Tibial nerve (tissue), 4 donors: ENCODE measurements around the gene CELF1. TPM values are rescaled to one million over a fixed set of nuclear protein-coding genes. Genes with fewer than 3 reads are reported as not detected.
A peak's percentile ranks its signal among the peaks of the same experiment; 100 is the strongest.

Source experiments
- DNase-seq, 2 donors: peaks; one replicate each; pipeline ENCODE4 v3.0.0-alpha.2; 2019; ENCODE audit warnings: low spot score in 2 of 2
- H3K27ac ChIP-seq, 4 donors: fragments of 200-600 bp; sonication (generic) in 3 of 4; one replicate each; pipeline ENCODE4 v1.5.1; 2017 to 2019; ENCODE audit warnings: mild to moderate bottlenecking in 1 of 4
- H3K27me3 ChIP-seq, 2 donors: fragments of 200-600 bp; sonication (generic) in 1 of 2; one replicate each; pipeline versions ENCODE4 v1.5.1 to v1.6.0; 2017 to 2019
- H3K36me3 ChIP-seq, 3 donors: fragments of 200-600 bp; sonication (generic); one replicate each; pipeline ENCODE4 v1.5.1; 2018 to 2019
- H3K4me1 ChIP-seq, 4 donors: fragments of 200-600 bp; sonication (generic) in 3 of 4; one replicate each; pipeline ENCODE4 v1.5.1; 2017 to 2019
- H3K4me3 ChIP-seq, 4 donors: fragments of 200-600 bp; sonication (generic) in 3 of 4; one replicate each; pipeline ENCODE4 v1.5.1; 2017 to 2019; ENCODE audit warnings: mild to moderate bottlenecking in 1 of 4, moderate library complexity in 1 of 4
- H3K9me3 ChIP-seq, 4 donors: fragments of 200-600 bp; sonication (generic) in 3 of 4; one replicate each; pipeline ENCODE4 v1.5.1; 2017 to 2019
- CTCF ChIP-seq, 5 experiments: fragments of 200-600 bp in 3 of 5; fragments of 450-650 bp in 2 of 5; sonication (generic) in 3 of 5; IDR thresholded peaks; one replicate each; pipeline ENCODE4 v1.5.1; 2016 to 2019; ENCODE audit warnings: antibody characterized with exemption in 5 of 5, mild to moderate bottlenecking in 3 of 5, moderate library complexity in 2 of 5
- EP300 ChIP-seq, 2 donors: sonication (generic); formaldehyde crosslinking; IDR thresholded peaks; one replicate each; pipeline ENCODE4 v1.6.1; 2017; ENCODE audit warnings: antibody characterized with exemption in 2 of 2, mild to moderate bottlenecking in 1 of 2
- POLR2A ChIP-seq, 2 donors: fragments of 450-650 bp; IDR thresholded peaks; one replicate each; pipeline ENCODE4 v1.6.1; 2017; ENCODE audit warnings: antibody characterized with exemption in 2 of 2, mild to moderate bottlenecking in 2 of 2, moderate library complexity in 2 of 2
- WGBS, 2 donors: methylation state at CpG; one replicate each; pipeline ENCODE4 v1.1.5; 2018; 5-methylcytosine and 5-hydroxymethylcytosine counted together
- total RNA-seq, 4 donors: library from RNA; depleted of rRNA; stranded (reverse); fragments of >200 nt; gene quantifications; one replicate each; pipeline ENCODE4 v1.1.0, GENCODE V29; 2016

CELF1 gene
- total RNA-seq, 4 donors from 2014 or later, result 70.3 to 144 (median 127) TPM

- DNase-seq, result no peak
- no peak for TF ChIP-seq EP300 (IDR thresholded peaks at IDR 0.05)
- TF ChIP-seq POLR2A (IDR thresholded peaks at IDR 0.05), result no peak
- TF ChIP-seq CTCF (IDR thresholded peaks at IDR 0.05), result no peak
- H3K27ac ChIP-seq, result peak overlapping the region in 1 of 4 donors; percentile 40
- H3K9me3 ChIP-seq, result no peaks in the 10 kb centered on the region
- no peak overlapping the region for H3K4me3 ChIP-seq
- no peaks in the 10 kb centered on the region for H3K27me3 ChIP-seq
- peaks cover 3 to 96% (median 70%) of the 10 kb centered on the region in 4 donors for H3K4me1 ChIP-seq
- 56 to 64% methylated on average over 3 of the region's 3 CpGs for WGBS, 2 donors
- H3K36me3 ChIP-seq, result no peaks in the 10 kb centered on the region
Measured at GRCh38 chr11:47518212-47518964, 34.5 kb downstream of the CELF1 start.

GRCh38 chr11:47516984-47517853, 35.7 kb downstream of the CELF1 start:
- Histone ChIP-seq H3K27me3 (no peaks in the 10 kb centered on the region), H3K27ac (peak overlapping the region in 1 of 4 donors; percentile 3), H3K4me1 (peaks cover 3 to 95% (median 64%) of the 10 kb centered on the region in 4 donors), H3K4me3 (no peak overlapping the region), H3K36me3 (no peaks in the 10 kb centered on the region), H3K9me3 (no peaks in the 10 kb centered on the region)
- WGBS, 2 donors, result 73 to 75% methylated on average over 10 of the region's 10 CpGs
- DNase-seq, result no peak
- TF ChIP-seq EP300 (IDR thresholded peaks at IDR 0.05) (no peak), CTCF (IDR thresholded peaks at IDR 0.05) (no peak), POLR2A (IDR thresholded peaks at IDR 0.05) (no peak)

GRCh38 chr11:47516155-47516554, 36.8 kb downstream of the CELF1 start:
- H3K27ac ChIP-seq, result peak overlapping the region in 1 of 4 donors; percentile 71
- H3K36me3 ChIP-seq, result no peaks in the 10 kb centered on the region
- no peaks in the 10 kb centered on the region for H3K27me3 ChIP-seq
- peaks cover 3 to 94% (median 63%) of the 10 kb centered on the region in 4 donors for H3K4me1 ChIP-seq
- no peaks in the 10 kb centered on the region for H3K9me3 ChIP-seq
- TF ChIP-seq EP300 (IDR thresholded peaks at IDR 0.05), result no peak
- TF ChIP-seq POLR2A (IDR thresholded peaks at IDR 0.05), result no peak
- no peak for TF ChIP-seq CTCF (IDR thresholded peaks at IDR 0.05)
- no peak overlapping the region for H3K4me3 ChIP-seq
- 60 to 68% methylated on average over 3 of the region's 3 CpGs for WGBS, 2 donors
- no peak for DNase-seq

GRCh38 chr11:47514825-47515647, 37.9 kb downstream of the CELF1 start:
- peak overlapping the region in 3 of 4 donors; percentile 9 to 71 (median 18) for H3K27ac ChIP-seq
- TF ChIP-seq POLR2A (IDR thresholded peaks at IDR 0.05) (no peak), EP300 (IDR thresholded peaks at IDR 0.05) (peak in 1 of 2 donors; percentile 43), CTCF (IDR thresholded peaks at IDR 0.05) (no peak)
- H3K36me3 ChIP-seq, result no peaks in the 10 kb centered on the region
- WGBS, 2 donors, result 55 to 60% methylated on average over 5 of the region's 5 CpGs
- H3K4me3 ChIP-seq, result no peak overlapping the region
- H3K4me1 ChIP-seq, result peaks cover 3 to 94% (median 60%) of the 10 kb centered on the region in 4 donors
- no peaks in the 10 kb centered on the region for H3K9me3 ChIP-seq
- H3K27me3 ChIP-seq, result no peaks in the 10 kb centered on the region
- DNase-seq, result no peak
